ENCODE data around the gene BRD3.

The BRD3 gene

GRCh38 chr9:134063088-134063570 is 4.7 kb downstream of the BRD3 start:
- no peak overlapping the region for H3K4me3 Mint-ChIP-seq
- H3K36me3 Mint-ChIP-seq (ENCODE audit: insufficient read depth) = peaks cover 18% of the 10 kb centered on the region
- H3K27me3 Mint-ChIP-seq = no peaks in the 10 kb centered on the region
- no peak for ATAC-seq (replicated peaks)
- H3K27ac Mint-ChIP-seq = no peak overlapping the region
- H3K9me3 Mint-ChIP-seq = no peaks in the 10 kb centered on the region
- DNase-seq = no peak
- H3K4me1 Mint-ChIP-seq (ENCODE audit: low read depth in 2 of 2) = peaks cover 49 to 50% of the 10 kb centered on the region in 2 donors

- peaks cover 18% of the 10 kb centered on the region for H3K36me3 Mint-ChIP-seq (ENCODE audit: insufficient read depth)
- peak overlapping the region in 1 of 2 donors; percentile 19 for H3K4me3 Mint-ChIP-seq
- ATAC-seq (replicated peaks) (no peak), DNase-seq (no peak)
- H3K27ac Mint-ChIP-seq = no peak overlapping the region
- H3K9me3 Mint-ChIP-seq = no peaks in the 10 kb centered on the region
- H3K4me1 Mint-ChIP-seq (ENCODE audit: low read depth in 2 of 2) = peaks cover 49 to 50% of the 10 kb centered on the region in 2 donors
- no peaks in the 10 kb centered on the region for H3K27me3 Mint-ChIP-seq
Measured at GRCh38 chr9:134062461-134063087, 5.3 kb downstream of the BRD3 start.

- H3K36me3 Mint-ChIP-seq (ENCODE audit: insufficient read depth) = peaks cover 16% of the 10 kb centered on the region
Measured at GRCh38 chr9:134061688-134062371, 6.0 kb downstream of the BRD3 start.

GRCh38 chr9:134061019-134061687 is 6.7 kb downstream of the BRD3 start:
- Mint-ChIP-seq H3K4me3 (no peak overlapping the region), H3K9me3 (no peaks in the 10 kb centered on the region), H3K4me1 (ENCODE audit: low read depth in 2 of 2) (peaks cover 54 to 56% of the 10 kb centered on the region in 2 donors), H3K27ac (peak overlapping the region; percentile 78 to 95), H3K27me3 (no peaks in the 10 kb centered on the region), H3K36me3 (ENCODE audit: insufficient read depth) (peaks cover 9% of the 10 kb centered on the region)
- DNase-seq (no peak), ATAC-seq (replicated peaks) (no peak)

More at GRCh38 chr9:134061688-134062371, 6.0 kb downstream of the BRD3 start:
- DNase-seq (no peak), ATAC-seq (replicated peaks) (no peak)
- Mint-ChIP-seq H3K9me3 (no peaks in the 10 kb centered on the region), H3K27me3 (no peaks in the 10 kb centered on the region), H3K4me1 (ENCODE audit: low read depth in 2 of 2) (peaks cover 57% of the 10 kb centered on the region in 2 donors), H3K4me3 (no peak overlapping the region), H3K27ac (no peak overlapping the region)

GRCh38 chr9:134060546-134060945 is 7.3 kb downstream of the BRD3 start:
- H3K4me3 Mint-ChIP-seq = no peak overlapping the region
- ATAC-seq (replicated peaks) (no peak), DNase-seq (no peak)
- peaks cover 4% of the 10 kb centered on the region for H3K36me3 Mint-ChIP-seq (ENCODE audit: insufficient read depth)
- peaks cover 53% of the 10 kb centered on the region in 2 donors for H3K4me1 Mint-ChIP-seq (ENCODE audit: low read depth in 2 of 2)
- H3K27ac Mint-ChIP-seq = peak overlapping the region; percentile 78 to 95
- H3K9me3 Mint-ChIP-seq = no peaks in the 10 kb centered on the region
- no peaks in the 10 kb centered on the region for H3K27me3 Mint-ChIP-seq

- Mint-ChIP-seq H3K36me3 (ENCODE audit: insufficient read depth) (peaks cover 6% of the 10 kb centered on the region), H3K4me1 (ENCODE audit: low read depth in 2 of 2) (peaks cover 50 to 51% of the 10 kb centered on the region in 2 donors), H3K27me3 (no peaks in the 10 kb centered on the region), H3K9me3 (no peaks in the 10 kb centered on the region), H3K27ac (peak overlapping the region; percentile 78 to 95), H3K4me3 (peak overlapping the region in 1 of 2 donors; percentile 18)
- peak; percentile 54 for ATAC-seq (replicated peaks)
- DNase-seq = no peak
Measured at GRCh38 chr9:134059661-134060395, 8.0 kb downstream of the BRD3 start.

- DNase-seq = no peak
- Mint-ChIP-seq H3K27ac (no peak overlapping the region), H3K36me3 (ENCODE audit: insufficient read depth) (peaks cover 8% of the 10 kb centered on the region), H3K9me3 (no peaks in the 10 kb centered on the region), H3K4me3 (no peak overlapping the region), H3K4me1 (ENCODE audit: low read depth in 2 of 2) (peaks cover 47 to 48% of the 10 kb centered on the region in 2 donors), H3K27me3 (no peaks in the 10 kb centered on the region)
- ATAC-seq (replicated peaks) = no peak
Measured at GRCh38 chr9:134059188-134059641, 8.6 kb downstream of the BRD3 start.

- peaks cover 8% of the 10 kb centered on the region for H3K36me3 Mint-ChIP-seq (ENCODE audit: insufficient read depth)
- ATAC-seq (replicated peaks) = no peak
Measured at GRCh38 chr9:134058716-134059115, 9.1 kb downstream of the BRD3 start.

GRCh38 chr9:134057751-134058701 is 9.8 kb downstream of the BRD3 start:
- no peak for DNase-seq
- no peak overlapping the region for H3K27ac Mint-ChIP-seq
- peaks cover 9% of the 10 kb centered on the region for H3K36me3 Mint-ChIP-seq (ENCODE audit: insufficient read depth)
- no peaks in the 10 kb centered on the region for H3K27me3 Mint-ChIP-seq
- H3K9me3 Mint-ChIP-seq = no peaks in the 10 kb centered on the region
- peaks cover 42% of the 10 kb centered on the region in 2 donors for H3K4me1 Mint-ChIP-seq (ENCODE audit: low read depth in 2 of 2)
- H3K4me3 Mint-ChIP-seq = no peak overlapping the region
- no peak for ATAC-seq (replicated peaks)

More at GRCh38 chr9:134058716-134059115, 9.1 kb downstream of the BRD3 start:
- no peak overlapping the region for H3K4me3 Mint-ChIP-seq
- H3K27ac Mint-ChIP-seq = no peak overlapping the region
- peaks cover 46 to 48% of the 10 kb centered on the region in 2 donors for H3K4me1 Mint-ChIP-seq (ENCODE audit: low read depth in 2 of 2)
- no peak for DNase-seq
- H3K9me3 Mint-ChIP-seq = no peaks in the 10 kb centered on the region
- H3K27me3 Mint-ChIP-seq = no peaks in the 10 kb centered on the region

GRCh38 chr9:134057307-134057657 is 10.5 kb downstream of the BRD3 start:
- H3K36me3 Mint-ChIP-seq (ENCODE audit: insufficient read depth) = peaks cover 17% of the 10 kb centered on the region
- no peaks in the 10 kb centered on the region for H3K9me3 Mint-ChIP-seq
- H3K27me3 Mint-ChIP-seq = no peaks in the 10 kb centered on the region
- peak overlapping the region in 1 of 2 donors; percentile 67 for H3K27ac Mint-ChIP-seq
- no peak for DNase-seq
- ATAC-seq (replicated peaks) = no peak
- H3K4me1 Mint-ChIP-seq (ENCODE audit: low read depth in 2 of 2) = peaks cover 38% of the 10 kb centered on the region in 2 donors
- no peak overlapping the region for H3K4me3 Mint-ChIP-seq

GRCh38 chr9:134056483-134057306 is 11.1 kb downstream of the BRD3 start:
- ATAC-seq (replicated peaks) = no peak

More at GRCh38 chr9:134056483-134057306, 11.1 kb downstream of the BRD3 start:
- H3K4me1 Mint-ChIP-seq (ENCODE audit: low read depth in 2 of 2) = peaks cover 36 to 37% of the 10 kb centered on the region in 2 donors
- H3K27ac Mint-ChIP-seq = peak overlapping the region; percentile 62 to 67
- no peak overlapping the region for H3K4me3 Mint-ChIP-seq
- no peaks in the 10 kb centered on the region for H3K9me3 Mint-ChIP-seq
- H3K36me3 Mint-ChIP-seq (ENCODE audit: insufficient read depth) = peaks cover 22% of the 10 kb centered on the region
- no peaks in the 10 kb centered on the region for H3K27me3 Mint-ChIP-seq
- DNase-seq = no peak
